Neural progenitor cell (in vitro differentiated cells): Measurements from ENCODE around the gene EPPIN. TPM values are rescaled to one million over a fixed set of nuclear protein-coding genes. Genes with fewer than 3 reads are reported as not detected.
"Not testable (repeated sequence)": the region's sequence is repeated elsewhere in the genome, so short reads cannot be mapped to it uniquely, and the experiment has no call there.

ENCODE experiments used
- DNase-seq: peaks from one replicate; pipeline ENCODE4 v3.0.0-alpha.2; 2016; ENCODE audit warnings: low spot score
- H2AFZ ChIP-seq: fragments of 200-600 bp; sonication (generic); replicated peaks from 2 replicates; pipeline ENCODE4 v1.6.1; 2016; ENCODE audit warnings: antibody characterized with exemption
- H3F3A ChIP-seq: fragments of 200-600 bp; sonication (generic); 2 replicates; pipeline ENCODE4 v1.6.1; 2016; ENCODE audit warnings: antibody characterized with exemption, low read depth
- H3K27ac ChIP-seq: fragments of 200-600 bp; sonication (generic); 2 replicates; pipeline ENCODE4 v1.5.1; 2016; ENCODE audit warnings: mild to moderate bottlenecking
- H3K27me3 ChIP-seq: fragments of 200-600 bp; sonication (generic); 2 replicates; pipeline ENCODE4 v1.6.1; 2016; ENCODE audit warnings: mild to moderate bottlenecking, moderate library complexity
- H3K36me3 ChIP-seq: fragments of 200-600 bp; sonication (generic); 2 replicates; pipeline ENCODE4 v1.5.1; 2016
- H3K4me1 ChIP-seq: fragments of 200-600 bp; sonication (generic); 2 replicates; pipeline ENCODE4 v1.6.1; 2016; ENCODE audit warnings: mixed run types
- H3K4me2 ChIP-seq: fragments of 200-600 bp; sonication (generic); 2 replicates; pipeline ENCODE4 v1.6.1; 2016
- H3K4me3 ChIP-seq: fragments of 200-600 bp; sonication (generic); 2 replicates; pipeline ENCODE4 v1.5.1; 2016
- H3K79me2 ChIP-seq: fragments of 200-600 bp; sonication (generic); 2 replicates; pipeline ENCODE4 v1.6.1; 2016; ENCODE audit warnings: low read depth
- H3K9ac ChIP-seq: fragments of 200-600 bp; sonication (generic); 2 replicates; pipeline ENCODE4 v1.6.1; 2016
- H3K9me3 ChIP-seq: fragments of 200-600 bp; sonication (generic); 2 replicates; pipeline ENCODE4 v1.5.1; 2016; ENCODE audit warnings: low read depth
- H4K20me1 ChIP-seq: fragments of 200-600 bp; sonication (generic); 2 replicates; pipeline ENCODE4 v1.6.1; 2016; ENCODE audit warnings: low read depth
- H3K27ac Mint-ChIP-seq: 3 replicates; pipeline ENCODE4 v1.8.0; 2021; ENCODE audit warnings: mixed read lengths
- H3K27me3 Mint-ChIP-seq: 2 replicates; pipeline ENCODE4 v1.8.0; 2022; ENCODE audit warnings: low read depth, mild to moderate bottlenecking, inconsistent platforms, moderate library complexity, mixed read lengths; ENCODE audit not compliant: insufficient read depth
- H3K36me3 Mint-ChIP-seq: 3 replicates; pipeline ENCODE4 v1.8.0; 2021; ENCODE audit warnings: mixed read lengths
- H3K4me1 Mint-ChIP-seq: 3 replicates; pipeline ENCODE4 v1.8.0; 2021; ENCODE audit warnings: mixed read lengths
- H3K4me3 Mint-ChIP-seq: 3 replicates; pipeline ENCODE4 v1.8.0; 2021; ENCODE audit warnings: mild to moderate bottlenecking, moderate library complexity, mixed read lengths
- H3K9me3 Mint-ChIP-seq: 3 replicates; pipeline ENCODE4 v1.8.0; 2020; ENCODE audit warnings: mixed read lengths
- EZH2 ChIP-seq: fragments of 200-600 bp; sonication (generic); IDR thresholded peaks from 2 replicates; pipeline ENCODE4 v1.6.1; 2017; ENCODE audit warnings: antibody characterized with exemption, mild to moderate bottlenecking, moderate library complexity
- EZH2phosphoT487 ChIP-seq: fragments of 200-600 bp; sonication (generic); IDR thresholded peaks from 2 replicates; pipeline ENCODE4 v1.6.1; 2017; ENCODE audit warnings: antibody characterized with exemption
- total RNA-seq: library from RNA; depleted of rRNA; stranded (reverse); fragments of >200 nt; gene quantifications from 2 replicates; pipeline ENCODE4 v1.2.3, GENCODE V29; 2015; ENCODE audit warnings: low replicate concordance
- TF ChIP-seq, protein P1 (sequence below): fragments of 200-600 bp; sonication (generic); IDR thresholded peaks from 2 replicates; pipeline ENCODE4 v1.5.1; 2017; ENCODE audit warnings: antibody characterized with exemption, mild to moderate bottlenecking

EPPIN gene
- total RNA-seq, 1 donor from 2014 or later = not detected

DNA sequence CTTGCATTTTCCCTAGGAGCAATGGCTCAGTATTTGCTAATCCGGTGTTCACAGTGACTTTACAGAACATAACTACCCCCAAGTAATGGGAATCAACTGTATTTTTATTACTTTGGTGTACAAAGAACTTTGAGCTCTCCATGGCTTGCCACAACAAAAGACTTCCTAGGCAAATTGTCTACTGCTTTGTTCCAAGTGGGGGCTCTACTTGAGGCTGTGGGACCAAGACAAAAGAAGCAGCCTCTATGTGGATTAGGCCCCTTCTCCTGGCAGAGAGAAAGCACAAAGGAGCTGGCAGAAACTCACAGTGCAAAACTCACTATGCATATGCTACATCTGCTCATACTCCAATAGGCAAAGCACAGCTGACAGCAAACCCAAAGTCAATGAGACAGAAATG is 31.0 kb upstream of the EPPIN start:
- no peak overlapping the region for H2AFZ ChIP-seq
- Mint-ChIP-seq H3K27me3 (peaks cover 9% of the 10 kb centered on the region), H3K4me1 (peaks cover 15% of the 10 kb centered on the region), H3K27ac (peak overlapping the region; percentile 75), H3K9me3 (no peaks in the 10 kb centered on the region), H3K4me3 (no peak overlapping the region), H3K36me3 (no peaks in the 10 kb centered on the region)
- peaks cover 25% of the 10 kb centered on the region for H3F3A ChIP-seq
- TF ChIP-seq EZH2 = no peak
- no peak for TF ChIP-seq EZH2phosphoT487
- TF ChIP-seq, protein P1, sequence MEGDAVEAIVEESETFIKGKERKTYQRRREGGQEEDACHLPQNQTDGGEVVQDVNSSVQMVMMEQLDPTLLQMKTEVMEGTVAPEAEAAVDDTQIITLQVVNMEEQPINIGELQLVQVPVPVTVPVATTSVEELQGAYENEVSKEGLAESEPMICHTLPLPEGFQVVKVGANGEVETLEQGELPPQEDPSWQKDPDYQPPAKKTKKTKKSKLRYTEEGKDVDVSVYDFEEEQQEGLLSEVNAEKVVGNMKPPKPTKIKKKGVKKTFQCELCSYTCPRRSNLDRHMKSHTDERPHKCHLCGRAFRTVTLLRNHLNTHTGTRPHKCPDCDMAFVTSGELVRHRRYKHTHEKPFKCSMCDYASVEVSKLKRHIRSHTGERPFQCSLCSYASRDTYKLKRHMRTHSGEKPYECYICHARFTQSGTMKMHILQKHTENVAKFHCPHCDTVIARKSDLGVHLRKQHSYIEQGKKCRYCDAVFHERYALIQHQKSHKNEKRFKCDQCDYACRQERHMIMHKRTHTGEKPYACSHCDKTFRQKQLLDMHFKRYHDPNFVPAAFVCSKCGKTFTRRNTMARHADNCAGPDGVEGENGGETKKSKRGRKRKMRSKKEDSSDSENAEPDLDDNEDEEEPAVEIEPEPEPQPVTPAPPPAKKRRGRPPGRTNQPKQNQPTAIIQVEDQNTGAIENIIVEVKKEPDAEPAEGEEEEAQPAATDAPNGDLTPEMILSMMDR = no peak
- no peaks in the 10 kb centered on the region for H3K27me3 ChIP-seq
- no peaks in the 10 kb centered on the region for H3K79me2 ChIP-seq
- H3K4me2 ChIP-seq = peak overlapping the region; percentile 68
- peak overlapping the region; percentile 72 for H3K27ac ChIP-seq
- H4K20me1 ChIP-seq = no peaks in the 10 kb centered on the region
- H3K4me3 ChIP-seq = no peak overlapping the region
- no peaks in the 10 kb centered on the region for H3K9me3 ChIP-seq
- no peaks in the 10 kb centered on the region for H3K36me3 ChIP-seq
- H3K9ac ChIP-seq = no peak overlapping the region
- peaks cover 51% of the 10 kb centered on the region for H3K4me1 ChIP-seq
- DNase-seq = peak; percentile 87

DNA sequence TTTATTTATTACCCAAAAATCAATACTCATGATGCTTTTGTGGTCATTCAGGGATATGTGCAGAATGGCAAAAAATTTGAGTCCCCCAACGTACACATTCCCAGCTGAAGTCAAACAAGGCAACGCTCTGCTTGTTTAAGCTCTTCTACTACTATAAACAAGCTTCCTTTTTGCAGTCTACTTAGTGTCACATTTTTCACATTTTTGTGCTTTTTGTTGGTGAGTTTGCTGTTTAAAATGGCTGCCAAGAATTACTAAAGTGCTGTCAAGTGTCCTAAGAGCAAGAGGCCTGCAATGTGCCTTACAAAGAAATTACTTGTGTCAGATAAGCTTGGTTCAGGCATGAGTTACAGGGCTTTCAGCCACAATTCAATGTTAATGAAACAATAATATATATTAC is 29.8 kb upstream of the EPPIN start:
- Histone ChIP-seq H3F3A (peaks cover 21% of the 10 kb centered on the region), H4K20me1 (no peaks in the 10 kb centered on the region), H3K9me3 (no peaks in the 10 kb centered on the region), H3K79me2 (no peaks in the 10 kb centered on the region), H3K27ac (no peak overlapping the region), H2AFZ (peak overlapping the region; percentile 70), H3K4me2 (peak overlapping the region; percentile 32), H3K4me3 (no peak overlapping the region), H3K27me3 (no peaks in the 10 kb centered on the region), H3K9ac (no peak overlapping the region), H3K36me3 (no peaks in the 10 kb centered on the region), H3K4me1 (peaks cover 38% of the 10 kb centered on the region)
- Mint-ChIP-seq H3K9me3 (peaks cover 5% of the 10 kb centered on the region), H3K4me3 (no peak overlapping the region), H3K36me3 (no peaks in the 10 kb centered on the region), H3K4me1 (peaks cover 12% of the 10 kb centered on the region), H3K27me3 (peaks cover 9% of the 10 kb centered on the region), H3K27ac (no peak overlapping the region)
- TF ChIP-seq, protein P1 = no peak
- no peak for TF ChIP-seq EZH2phosphoT487
- TF ChIP-seq EZH2 = no peak
- DNase-seq = peak; percentile 5

DNA sequence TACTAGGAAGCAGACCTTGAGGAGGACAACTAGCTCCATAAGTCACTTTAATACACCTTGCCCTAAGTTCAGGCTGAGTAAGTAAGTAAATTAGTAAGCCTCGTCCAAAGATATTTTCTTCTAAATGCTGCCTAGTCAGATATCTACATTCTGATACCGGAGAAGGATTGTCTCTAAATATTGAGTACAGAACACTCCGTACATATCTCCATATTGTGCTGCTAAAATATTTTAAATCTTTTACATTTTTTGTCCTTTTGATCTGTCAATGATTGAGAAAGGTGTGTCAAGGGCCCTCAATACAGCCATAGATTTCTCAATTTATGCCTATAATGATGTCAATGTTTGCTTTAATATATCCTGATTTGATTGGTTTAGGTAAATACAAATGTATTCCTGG is 28.7 kb upstream of the EPPIN start:
- no peak for DNase-seq
- Mint-ChIP-seq H3K9me3 (peaks cover 5% of the 10 kb centered on the region), H3K4me3 (no peak overlapping the region), H3K4me1 (peaks cover 12% of the 10 kb centered on the region), H3K27ac (no peak overlapping the region), H3K27me3 (peaks cover 7% of the 10 kb centered on the region), H3K36me3 (no peaks in the 10 kb centered on the region)
- Histone ChIP-seq H3K4me1 (peaks cover 32% of the 10 kb centered on the region), H3K4me2 (no peak overlapping the region), H3K79me2 (no peaks in the 10 kb centered on the region), H2AFZ (peak overlapping the region; percentile 64), H3K27ac (no peak overlapping the region), H3K9ac (no peak overlapping the region), H3F3A (peaks cover 21% of the 10 kb centered on the region), H3K27me3 (no peaks in the 10 kb centered on the region), H3K4me3 (no peak overlapping the region), H3K9me3 (no peaks in the 10 kb centered on the region), H3K36me3 (no peaks in the 10 kb centered on the region), H4K20me1 (no peaks in the 10 kb centered on the region)
- TF ChIP-seq EZH2 (no peak), EZH2phosphoT487 (no peak)
- TF ChIP-seq, protein P1 = no peak

DNA sequence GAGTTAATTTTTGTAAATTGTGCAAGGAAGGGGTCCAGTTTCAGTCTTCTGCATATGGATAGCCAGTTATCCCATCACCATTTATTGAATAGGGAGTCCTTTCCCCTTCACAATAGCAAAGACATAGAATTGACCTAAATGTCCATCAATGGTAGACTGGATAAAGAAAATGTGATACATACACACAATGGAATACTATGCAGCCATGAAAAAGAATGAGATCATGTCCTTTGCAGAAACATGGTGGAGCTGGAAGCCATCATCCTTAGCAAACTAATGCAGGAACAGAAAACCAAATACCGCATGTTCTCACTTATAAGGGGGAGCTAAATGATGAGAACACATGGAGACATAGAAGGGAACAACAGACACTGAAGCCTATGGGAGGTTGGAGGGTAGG is 22.4 kb upstream of the EPPIN start:
- H3K9ac ChIP-seq, H3K36me3 ChIP-seq, H3K27ac ChIP-seq, H3K4me1 Mint-ChIP-seq, H3K9me3 ChIP-seq, H3K36me3 Mint-ChIP-seq, H3F3A ChIP-seq, H3K4me2 ChIP-seq, H3K9me3 Mint-ChIP-seq, H3K4me3 Mint-ChIP-seq, H2AFZ ChIP-seq, H4K20me1 ChIP-seq, H3K4me3 ChIP-seq, H3K4me1 ChIP-seq, H3K27me3 Mint-ChIP-seq, H3K27me3 ChIP-seq, H3K79me2 ChIP-seq, DNase-seq, H3K27ac Mint-ChIP-seq: not testable (repeated sequence)
